ENCODE measurements around the gene HLA-DOA.

The HLA-DOA gene

DNA sequence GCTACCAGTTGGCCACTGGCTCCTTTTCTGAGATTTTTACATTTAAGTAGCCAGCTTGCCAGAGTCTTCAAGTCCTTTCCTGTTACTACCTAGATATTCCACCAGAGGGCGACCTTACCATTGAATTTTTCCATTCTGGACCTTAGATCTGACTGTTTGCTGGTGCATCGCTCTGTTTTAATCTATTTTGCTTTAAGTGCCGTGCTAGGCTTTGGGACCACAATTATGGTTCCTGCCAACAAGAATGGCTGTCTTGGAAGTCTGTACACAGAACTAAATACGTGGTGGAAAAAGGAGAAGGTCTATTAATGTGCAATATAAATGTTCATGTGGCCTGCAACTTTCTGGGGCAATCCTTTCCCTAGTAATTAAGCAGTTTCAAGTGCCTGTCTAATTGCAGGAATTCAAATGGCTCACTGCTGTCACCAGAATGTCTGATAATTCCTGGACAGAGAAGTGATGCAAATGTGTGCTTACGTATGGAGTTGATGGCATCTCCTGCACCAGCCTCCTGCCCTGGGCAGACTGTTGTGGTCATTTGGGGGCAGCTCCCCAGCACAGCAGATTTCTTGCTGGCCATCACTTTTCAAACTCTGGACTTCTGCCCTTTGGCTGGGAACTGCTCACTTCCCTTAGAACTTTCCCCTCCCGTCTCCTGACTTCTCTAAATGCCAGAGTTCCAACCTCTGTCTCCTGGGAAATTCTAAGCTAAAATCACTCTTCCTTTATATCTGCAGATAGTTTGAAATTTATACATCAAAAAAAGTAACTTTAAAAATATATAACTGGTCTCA lies 5.6 kb upstream of the HLA-DOA start:
- H3K9ac ChIP-seq (ENCODE audit: low read length) = no peak overlapping the region
- no peak overlapping the region for H3K27ac ChIP-seq (ENCODE audit: low read depth, low read length)
- H3K4me3 ChIP-seq (ENCODE audit: low read depth in 1 of 2, low read length in 2 of 2) = no peak overlapping the region
- peaks cover 9% of the 10 kb centered on the region for H3K4me1 ChIP-seq (ENCODE audit: insufficient read depth, low read length)
- no peaks in the 10 kb centered on the region for H3K36me3 ChIP-seq (ENCODE audit: insufficient read depth, low read length)
- H3K9me3 ChIP-seq (ENCODE audit: low read length) = no peaks in the 10 kb centered on the region
- peaks cover 0 to 6% of the 10 kb centered on the region in 2 donors for H3K27me3 ChIP-seq (ENCODE audit: control insufficient read depth in 1 of 2, insufficient read depth in 2 of 2, low read length in 2 of 2)

DNA sequence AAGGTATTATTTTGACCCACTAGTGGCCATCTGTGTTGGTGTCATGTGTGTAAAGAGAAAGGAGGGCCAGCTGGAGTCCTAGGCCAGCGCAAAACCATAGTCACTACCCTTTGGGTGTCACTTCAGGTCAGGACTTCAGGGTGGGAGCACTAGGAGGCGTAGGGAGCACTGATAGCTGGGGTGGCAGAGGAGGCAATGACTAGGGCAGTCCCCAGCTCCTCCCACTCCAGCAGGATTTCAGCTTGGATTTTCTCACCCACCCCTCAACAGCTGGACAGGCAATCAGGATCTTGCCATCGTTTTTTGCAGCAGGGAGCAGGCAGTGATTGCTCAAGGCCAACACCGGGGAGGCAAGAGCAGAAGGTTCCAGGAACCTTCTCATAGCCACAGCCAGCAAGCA lies 4.2 kb upstream of the HLA-DOA start:
- Histone ChIP-seq H3K4me1 (ENCODE audit: insufficient read depth, low read length) (no peaks in the 10 kb centered on the region), H3K27ac (ENCODE audit: low read depth, low read length) (no peak overlapping the region), H3K27me3 (ENCODE audit: control insufficient read depth in 1 of 2, insufficient read depth in 2 of 2, low read length in 2 of 2) (peaks cover 0 to 6% of the 10 kb centered on the region in 2 donors), H3K36me3 (ENCODE audit: insufficient read depth, low read length) (no peaks in the 10 kb centered on the region), H3K4me3 (ENCODE audit: low read depth in 1 of 2, low read length in 2 of 2) (no peak overlapping the region), H3K9ac (ENCODE audit: low read length) (no peak overlapping the region), H3K9me3 (ENCODE audit: low read length) (no peaks in the 10 kb centered on the region)

DNA sequence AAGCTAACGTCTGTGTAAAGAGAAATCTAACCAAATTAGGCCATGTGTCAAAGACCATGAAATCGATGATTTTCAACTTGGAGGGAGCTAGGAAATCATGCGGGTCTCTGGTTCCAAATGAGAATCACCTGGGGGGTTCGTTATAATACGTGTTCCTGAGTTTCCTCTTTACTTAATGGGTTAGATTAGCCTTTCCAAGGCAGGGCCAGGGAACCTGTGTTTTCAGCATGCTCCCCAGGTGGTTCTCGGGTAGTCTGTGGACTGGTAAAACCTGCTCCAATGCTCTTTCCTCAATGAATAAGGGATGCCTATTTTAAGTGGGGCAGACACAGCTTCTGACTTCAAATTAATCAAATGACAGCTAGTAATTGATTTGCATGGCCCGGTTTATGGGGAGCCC lies 965 bp upstream of the HLA-DOA start:
- no peaks in the 10 kb centered on the region for H3K9me3 ChIP-seq (ENCODE audit: low read length)
- H3K36me3 ChIP-seq (ENCODE audit: insufficient read depth, low read length) = no peaks in the 10 kb centered on the region
- peaks cover 0 to 6% of the 10 kb centered on the region in 2 donors for H3K27me3 ChIP-seq (ENCODE audit: control insufficient read depth in 1 of 2, insufficient read depth in 2 of 2, low read length in 2 of 2)
- no peak overlapping the region for H3K4me3 ChIP-seq (ENCODE audit: low read depth in 1 of 2, low read length in 2 of 2)
- no peak overlapping the region for H3K9ac ChIP-seq (ENCODE audit: low read length)
- no peaks in the 10 kb centered on the region for H3K4me1 ChIP-seq (ENCODE audit: insufficient read depth, low read length)
- H3K27ac ChIP-seq (ENCODE audit: low read depth, low read length) = no peak overlapping the region

GRCh38 chr6:33007831-33008400 lies 1.5 kb downstream of the HLA-DOA start:
- Histone ChIP-seq H3K4me3 (ENCODE audit: low read depth in 1 of 2, low read length in 2 of 2) (no peak overlapping the region), H3K9me3 (ENCODE audit: low read length) (no peaks in the 10 kb centered on the region), H3K36me3 (ENCODE audit: insufficient read depth, low read length) (no peaks in the 10 kb centered on the region), H3K27me3 (ENCODE audit: control insufficient read depth in 1 of 2, insufficient read depth in 2 of 2, low read length in 2 of 2) (no peaks in the 10 kb centered on the region), H3K27ac (ENCODE audit: low read depth, low read length) (no peak overlapping the region), H3K9ac (ENCODE audit: low read length) (no peak overlapping the region), H3K4me1 (ENCODE audit: insufficient read depth, low read length) (no peaks in the 10 kb centered on the region)

DNA sequence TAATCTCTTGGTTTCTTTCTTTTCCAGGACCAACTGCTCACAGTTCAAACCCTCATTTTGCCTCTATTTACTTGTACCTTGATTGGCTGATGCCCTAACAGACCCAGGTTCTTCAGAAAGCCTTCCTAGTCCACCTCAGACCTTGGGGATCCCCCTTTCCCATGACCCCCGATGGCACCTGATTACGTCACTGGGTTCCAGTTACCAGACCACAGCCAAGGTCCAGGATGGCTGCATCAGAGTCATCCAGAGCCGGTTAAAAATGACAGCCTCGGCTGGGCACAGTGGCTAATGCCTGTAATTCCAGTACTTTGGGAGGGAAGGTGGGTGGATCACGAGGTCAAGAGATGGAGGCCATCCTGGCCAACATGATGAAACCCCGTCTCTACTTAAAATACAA lies 4.5 kb downstream of the HLA-DOA start:
- Histone ChIP-seq H3K27me3 (ENCODE audit: control insufficient read depth in 1 of 2, insufficient read depth in 2 of 2, low read length in 2 of 2) (peaks cover 0 to 4% of the 10 kb centered on the region in 2 donors), H3K4me1 (ENCODE audit: insufficient read depth, low read length) (no peaks in the 10 kb centered on the region), H3K4me3 (ENCODE audit: low read depth in 1 of 2, low read length in 2 of 2) (no peak overlapping the region), H3K36me3 (ENCODE audit: insufficient read depth, low read length) (no peaks in the 10 kb centered on the region), H3K9ac (ENCODE audit: low read length) (no peak overlapping the region), H3K9me3 (ENCODE audit: low read length) (no peaks in the 10 kb centered on the region), H3K27ac (ENCODE audit: low read depth, low read length) (no peak overlapping the region)

GRCh38 chr6:33001685-33002084 lies 7.7 kb downstream of the HLA-DOA start:
- Histone ChIP-seq H3K36me3 (ENCODE audit: insufficient read depth, low read length) (no peaks in the 10 kb centered on the region), H3K9me3 (ENCODE audit: low read length) (no peaks in the 10 kb centered on the region), H3K4me3 (ENCODE audit: low read depth in 1 of 2, low read length in 2 of 2) (no peak overlapping the region), H3K27ac (ENCODE audit: low read depth, low read length) (no peak overlapping the region), H3K27me3 (ENCODE audit: control insufficient read depth in 1 of 2, insufficient read depth in 2 of 2, low read length in 2 of 2) (peaks cover 0 to 4% of the 10 kb centered on the region in 2 donors), H3K9ac (ENCODE audit: low read length) (no peak overlapping the region), H3K4me1 (ENCODE audit: insufficient read depth, low read length) (no peaks in the 10 kb centered on the region)

GRCh38 chr6:33000055-33000454 lies 9.3 kb downstream of the HLA-DOA start:
- Histone ChIP-seq H3K27me3 (ENCODE audit: control insufficient read depth in 1 of 2, insufficient read depth in 2 of 2, low read length in 2 of 2) (peaks cover 0 to 4% of the 10 kb centered on the region in 2 donors), H3K9me3 (ENCODE audit: low read length) (no peaks in the 10 kb centered on the region), H3K36me3 (ENCODE audit: insufficient read depth, low read length) (no peaks in the 10 kb centered on the region), H3K4me1 (ENCODE audit: insufficient read depth, low read length) (no peaks in the 10 kb centered on the region), H3K27ac (ENCODE audit: low read depth, low read length) (no peak overlapping the region), H3K4me3 (ENCODE audit: low read depth in 1 of 2, low read length in 2 of 2) (no peak overlapping the region), H3K9ac (ENCODE audit: low read length) (no peak overlapping the region)

GRCh38 chr6:32995448-32995847 lies 13.9 kb downstream of the HLA-DOA start:
- no peaks in the 10 kb centered on the region for H3K4me1 ChIP-seq (ENCODE audit: insufficient read depth, low read length)
- H3K27ac ChIP-seq (ENCODE audit: low read depth, low read length) = no peak overlapping the region
- peaks cover 0 to 4% of the 10 kb centered on the region in 2 donors for H3K27me3 ChIP-seq (ENCODE audit: control insufficient read depth in 1 of 2, insufficient read depth in 2 of 2, low read length in 2 of 2)
- H3K4me3 ChIP-seq (ENCODE audit: low read depth in 1 of 2, low read length in 2 of 2) = no peak overlapping the region
- H3K36me3 ChIP-seq (ENCODE audit: insufficient read depth, low read length) = no peaks in the 10 kb centered on the region
- no peak overlapping the region for H3K9ac ChIP-seq (ENCODE audit: low read length)
- no peaks in the 10 kb centered on the region for H3K9me3 ChIP-seq (ENCODE audit: low read length)

GRCh38 chr6:32993363-32993973 lies 15.9 kb downstream of the HLA-DOA start:
- H3K27me3 ChIP-seq (ENCODE audit: control insufficient read depth in 1 of 2, insufficient read depth in 2 of 2, low read length in 2 of 2) = no peaks in the 10 kb centered on the region
- no peak overlapping the region for H3K4me3 ChIP-seq (ENCODE audit: low read depth in 1 of 2, low read length in 2 of 2)
- no peaks in the 10 kb centered on the region for H3K36me3 ChIP-seq (ENCODE audit: insufficient read depth, low read length)
- H3K9me3 ChIP-seq (ENCODE audit: low read length) = no peaks in the 10 kb centered on the region
- no peak overlapping the region for H3K9ac ChIP-seq (ENCODE audit: low read length)
- no peaks in the 10 kb centered on the region for H3K4me1 ChIP-seq (ENCODE audit: insufficient read depth, low read length)
- no peak overlapping the region for H3K27ac ChIP-seq (ENCODE audit: low read depth, low read length)

- Histone ChIP-seq H3K4me3 (ENCODE audit: low read depth in 1 of 2, low read length in 2 of 2) (no peak overlapping the region), H3K27ac (ENCODE audit: low read depth, low read length) (no peak overlapping the region), H3K36me3 (ENCODE audit: insufficient read depth, low read length) (no peaks in the 10 kb centered on the region), H3K27me3 (ENCODE audit: control insufficient read depth in 1 of 2, insufficient read depth in 2 of 2, low read length in 2 of 2) (no peaks in the 10 kb centered on the region), H3K4me1 (ENCODE audit: insufficient read depth, low read length) (no peaks in the 10 kb centered on the region), H3K9ac (ENCODE audit: low read length) (no peak overlapping the region), H3K9me3 (ENCODE audit: low read length) (no peaks in the 10 kb centered on the region)
Observed at GRCh38 chr6:32991972-32992371, 17.4 kb downstream of the HLA-DOA start.

GRCh38 chr6:32989368-32989767 lies 20.0 kb downstream of the HLA-DOA start:
- Histone ChIP-seq H3K4me1 (ENCODE audit: insufficient read depth, low read length) (no peaks in the 10 kb centered on the region), H3K4me3 (ENCODE audit: low read depth in 1 of 2, low read length in 2 of 2) (no peak overlapping the region)

More at GRCh38 chr6:32989368-32989767, 20.0 kb downstream of the HLA-DOA start:
- no peaks in the 10 kb centered on the region for H3K36me3 ChIP-seq (ENCODE audit: insufficient read depth, low read length)
- H3K27me3 ChIP-seq (ENCODE audit: control insufficient read depth in 1 of 2, insufficient read depth in 2 of 2, low read length in 2 of 2) = no peaks in the 10 kb centered on the region
- no peaks in the 10 kb centered on the region for H3K9me3 ChIP-seq (ENCODE audit: low read length)
- no peak overlapping the region for H3K27ac ChIP-seq (ENCODE audit: low read depth, low read length)
- H3K9ac ChIP-seq (ENCODE audit: low read length) = no peak overlapping the region

All from muscle layer of colon (tissue), 2 donors.